Neural cell (in vitro differentiated cells): ENCODE results near the gene C8A. TPM values are rescaled to one million over a fixed set of nuclear protein-coding genes. Genes with fewer than 3 reads are reported as not detected.

Source experiments
- H2AFZ ChIP-seq: fragments of 200-600, 300-800 bp; sonication (generic), shearing (Covaris generic); 2 replicates; pipeline ENCODE4 v1.6.0; 2014; ENCODE audit warnings: low read depth, mild to moderate bottlenecking, antibody characterized with exemption, low read length, moderate library complexity
- H3F3A ChIP-seq: fragments of 200-600 bp; shearing (Covaris generic); 2 replicates; pipeline ENCODE4 v1.6.1; 2016; ENCODE audit warnings: mild to moderate bottlenecking, moderate library complexity, mixed read lengths, antibody characterized with exemption, low read length; ENCODE audit not compliant: insufficient read depth, poor library complexity, severe bottlenecking
- H3K27ac ChIP-seq: fragments of 200-600, 300-800 bp; sonication (generic), shearing (Covaris generic); 2 replicates; pipeline ENCODE4 v1.5.1; 2014; ENCODE audit warnings: mild to moderate bottlenecking, low read length, moderate library complexity
- H3K27me3 ChIP-seq: fragments of 300-800, 200-600 bp; sonication (generic), shearing (Covaris generic); 2 replicates; pipeline ENCODE4 v1.6.0; 2014; ENCODE audit warnings: mild to moderate bottlenecking, low read depth, low read length, moderate library complexity; ENCODE audit not compliant: insufficient read depth
- H3K36me3 ChIP-seq: fragments of 300-800, 200-600 bp; sonication (generic), shearing (Covaris generic); 2 replicates; pipeline ENCODE4 v1.5.1; 2014; ENCODE audit warnings: mild to moderate bottlenecking, antibody characterized with exemption, low read length, moderate library complexity; ENCODE audit not compliant: insufficient read depth
- H3K4me2 ChIP-seq: fragments of 300-800, 200-600 bp; sonication (generic), shearing (Covaris generic); 2 replicates; pipeline ENCODE4 v1.6.0; 2014; ENCODE audit warnings: mild to moderate bottlenecking, low read length
- H3K4me3 ChIP-seq: fragments of 300-800, 200-600 bp; sonication (generic), shearing (Covaris generic); 2 replicates; pipeline ENCODE4 v1.5.1; 2014; ENCODE audit warnings: mild to moderate bottlenecking, low read length, moderate library complexity
- H3K79me2 ChIP-seq: fragments of 200-600 bp; shearing (Covaris generic); replicated peaks from 2 replicates; pipeline ENCODE4 v1.6.0; 2014; ENCODE audit warnings: mild to moderate bottlenecking, low read length, moderate library complexity; ENCODE audit not compliant: insufficient read depth
- H3K9ac ChIP-seq: fragments of 300-800, 200-600 bp; sonication (generic), shearing (Covaris generic); 2 replicates; pipeline ENCODE4 v1.6.1; 2016; ENCODE audit warnings: mild to moderate bottlenecking, low read length, mixed read lengths
- H3K9me2 ChIP-seq: fragments of 200-600 bp; shearing (Covaris generic); 2 replicates; pipeline ENCODE4 v1.6.1; 2016; ENCODE audit warnings: mild to moderate bottlenecking, low read length, mixed read lengths; ENCODE audit not compliant: insufficient read depth
- H3K9me3 ChIP-seq: fragments of 200-600, 300-800 bp; sonication (generic), shearing (Covaris generic); 2 replicates; pipeline ENCODE4 v1.6.1; 2016; ENCODE audit warnings: mild to moderate bottlenecking, mixed run types, low read length, moderate library complexity, mixed read lengths
- H4K20me1 ChIP-seq: fragments of 200-600 bp; shearing (Covaris generic); 2 replicates; pipeline ENCODE4 v1.6.1; 2016; ENCODE audit warnings: mild to moderate bottlenecking, mixed run types; ENCODE audit not compliant: insufficient read depth
- EP300 ChIP-seq: fragments of 450-650 bp; conservative IDR thresholded peaks from 2 replicates; pipeline ENCODE4 v1.6.1; 2014; ENCODE audit warnings: antibody characterized with exemption, mild to moderate bottlenecking, moderate library complexity; ENCODE audit not compliant: poor library complexity, severe bottlenecking
- EZH2 ChIP-seq: fragments of 200-600, 300-800 bp; shearing (Covaris generic), sonication (generic); IDR thresholded peaks from 2 replicates; pipeline ENCODE4 v1.6.1; 2014; ENCODE audit warnings: antibody characterized with exemption, low read length, borderline replicate concordance, mild to moderate bottlenecking; ENCODE audit not compliant: insufficient read depth, poor library complexity, severe bottlenecking
- MXI1 ChIP-seq: fragments of 450-650 bp; conservative IDR thresholded peaks from 2 replicates; pipeline ENCODE4 v1.6.1; 2014; ENCODE audit warnings: antibody characterized with exemption, mild to moderate bottlenecking; ENCODE audit not compliant: poor library complexity, severe bottlenecking
- POLR2AphosphoS5 ChIP-seq: IDR thresholded peaks from 2 replicates; pipeline ENCODE4 v1.6.1; 2012
- RAD21 ChIP-seq: fragments of 450-650 bp; conservative IDR thresholded peaks from 2 replicates; pipeline ENCODE4 v1.6.1; 2014; ENCODE audit warnings: antibody characterized with exemption, mild to moderate bottlenecking, moderate library complexity
- REST ChIP-seq: IDR thresholded peaks from 2 replicates; pipeline ENCODE4 v1.6.1; 2012; ENCODE audit warnings: borderline replicate concordance
- SMC3 ChIP-seq: fragments of 450-650 bp; conservative IDR thresholded peaks from 2 replicates; pipeline ENCODE4 v1.6.1; 2014; ENCODE audit warnings: antibody characterized with exemption, mild to moderate bottlenecking, moderate library complexity; ENCODE audit not compliant: poor library complexity
- TAF1 ChIP-seq: IDR thresholded peaks from 2 replicates; pipeline ENCODE4 v1.6.1; 2012; ENCODE audit warnings: low read depth
- polyA plus RNA-seq: library from polyadenylated mRNA; depleted of rRNA; stranded (reverse); fragments of >200 nt; gene quantifications from 2 replicates; pipeline ENCODE4 v1.2.3, GENCODE V29; 2014
- TF ChIP-seq, protein P1 (sequence below): fragments of 450-650 bp; IDR thresholded peaks from 2 replicates; pipeline ENCODE4 v1.5.1; 2014; ENCODE audit warnings: antibody characterized with exemption, mild to moderate bottlenecking, moderate library complexity; ENCODE audit not compliant: poor library complexity, severe bottlenecking

C8A gene
- polyA plus RNA-seq, 1 donor from 2014 or later, result not detected

DNA sequence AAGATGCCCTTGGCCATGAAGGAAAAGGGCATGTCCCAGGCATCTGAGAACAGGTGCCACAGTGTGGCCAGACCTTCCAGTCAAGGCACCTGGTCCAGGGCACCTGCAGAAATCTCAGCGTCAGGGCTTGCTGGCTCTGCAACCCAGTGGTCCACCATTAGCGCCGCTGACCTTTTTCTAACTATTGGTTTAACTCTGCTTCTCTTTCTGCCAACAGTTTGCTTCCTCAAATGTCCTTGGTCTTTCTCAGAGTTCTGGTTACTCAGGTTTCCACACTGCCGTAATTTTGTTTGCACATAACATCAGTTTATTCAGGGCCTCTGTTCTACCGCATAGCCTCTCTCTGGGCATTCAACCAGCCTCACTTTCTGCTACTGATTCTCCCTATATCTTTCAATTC lies 18.9 kb upstream of the C8A start:
- no peak for TF ChIP-seq RAD21
- TF ChIP-seq REST, result no peak
- no peak for TF ChIP-seq EZH2
- TF ChIP-seq TAF1, result no peak
- TF ChIP-seq POLR2AphosphoS5, result no peak
- TF ChIP-seq, protein P1, sequence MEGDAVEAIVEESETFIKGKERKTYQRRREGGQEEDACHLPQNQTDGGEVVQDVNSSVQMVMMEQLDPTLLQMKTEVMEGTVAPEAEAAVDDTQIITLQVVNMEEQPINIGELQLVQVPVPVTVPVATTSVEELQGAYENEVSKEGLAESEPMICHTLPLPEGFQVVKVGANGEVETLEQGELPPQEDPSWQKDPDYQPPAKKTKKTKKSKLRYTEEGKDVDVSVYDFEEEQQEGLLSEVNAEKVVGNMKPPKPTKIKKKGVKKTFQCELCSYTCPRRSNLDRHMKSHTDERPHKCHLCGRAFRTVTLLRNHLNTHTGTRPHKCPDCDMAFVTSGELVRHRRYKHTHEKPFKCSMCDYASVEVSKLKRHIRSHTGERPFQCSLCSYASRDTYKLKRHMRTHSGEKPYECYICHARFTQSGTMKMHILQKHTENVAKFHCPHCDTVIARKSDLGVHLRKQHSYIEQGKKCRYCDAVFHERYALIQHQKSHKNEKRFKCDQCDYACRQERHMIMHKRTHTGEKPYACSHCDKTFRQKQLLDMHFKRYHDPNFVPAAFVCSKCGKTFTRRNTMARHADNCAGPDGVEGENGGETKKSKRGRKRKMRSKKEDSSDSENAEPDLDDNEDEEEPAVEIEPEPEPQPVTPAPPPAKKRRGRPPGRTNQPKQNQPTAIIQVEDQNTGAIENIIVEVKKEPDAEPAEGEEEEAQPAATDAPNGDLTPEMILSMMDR, result no peak
- no peak for TF ChIP-seq SMC3
- TF ChIP-seq EP300, result no peak
- no peak for TF ChIP-seq MXI1
- H3K79me2 ChIP-seq, result no peaks in the 10 kb centered on the region
- H3F3A ChIP-seq, result no peaks in the 10 kb centered on the region
- H3K9me2 ChIP-seq, result no peaks in the 10 kb centered on the region
- no peak overlapping the region for H3K4me2 ChIP-seq
- no peak overlapping the region for H3K9ac ChIP-seq
- no peaks in the 10 kb centered on the region for H3K27me3 ChIP-seq
- no peak overlapping the region for H3K27ac ChIP-seq
- H3K4me3 ChIP-seq, result no peak overlapping the region
- H2AFZ ChIP-seq, result no peak overlapping the region
- no peaks in the 10 kb centered on the region for H3K36me3 ChIP-seq
- H4K20me1 ChIP-seq, result no peaks in the 10 kb centered on the region
- H3K9me3 ChIP-seq, result no peaks in the 10 kb centered on the region

GRCh38 chr1:56836359-56836758 lies 18.2 kb upstream of the C8A start:
- Histone ChIP-seq H3F3A (no peaks in the 10 kb centered on the region), H3K9ac (no peak overlapping the region), H3K27me3 (no peaks in the 10 kb centered on the region), H3K4me3 (no peak overlapping the region), H3K4me2 (no peak overlapping the region), H3K9me2 (no peaks in the 10 kb centered on the region), H3K79me2 (no peaks in the 10 kb centered on the region), H3K9me3 (no peaks in the 10 kb centered on the region), H2AFZ (no peak overlapping the region), H4K20me1 (no peaks in the 10 kb centered on the region), H3K27ac (no peak overlapping the region), H3K36me3 (no peaks in the 10 kb centered on the region)
- no peak for TF ChIP-seq EZH2
- TF ChIP-seq POLR2AphosphoS5, result no peak
- no peak for TF ChIP-seq MXI1
- TF ChIP-seq TAF1, result no peak
- no peak for TF ChIP-seq REST
- TF ChIP-seq RAD21, result no peak
- TF ChIP-seq, protein P1, result no peak
- TF ChIP-seq SMC3, result no peak
- TF ChIP-seq EP300, result no peak
